HG02870 (cell line): ENCODE data around the gene CD72.

Experiments
- ATAC-seq: cut with Tn5 transposase; IDR thresholded peaks from one replicate; pipeline ENCODE4 v1.9.1; 2021; ENCODE audit warnings: mild to moderate bottlenecking, moderate library complexity; ENCODE audit not compliant: unreplicated experiment

The CD72 gene

GRCh38 chr9:35560625-35561337 lies 57.4 kb downstream of the CD72 start:
- no peak for ATAC-seq
